NCI-H2107 treated with DMSO at 0.1 percent for 48 hours (cell line): ENCODE measurements around the gene OR4D11.
"Not testable (repeated sequence)": the region's sequence is repeated elsewhere in the genome, so short reads cannot be mapped to it uniquely, and the experiment has no call there.

Experiments
- DNase-seq: peaks from one replicate; lab custom pipeline; 2025; ENCODE audit not compliant: unreplicated experiment; lab: John Stamatoyannopoulos, UW

OR4D11 gene

GRCh38 chr11:59547605-59548308 is 44.4 kb downstream of the OR4D11 start:
- DNase-seq = not testable (repeated sequence)

GRCh38 chr11:59548309-59548656 is 44.9 kb downstream of the OR4D11 start:
- no peak for DNase-seq

GRCh38 chr11:59550368-59550841 is 47.0 kb downstream of the OR4D11 start:
- peak; percentile 82 for DNase-seq

- DNase-seq = peak; percentile 64
Measured at GRCh38 chr11:59550842-59551658, 47.7 kb downstream of the OR4D11 start.

GRCh38 chr11:59551659-59552521 is 48.5 kb downstream of the OR4D11 start:
- no peak for DNase-seq

- DNase-seq = no peak
Measured at GRCh38 chr11:59552844-59553243, 49.5 kb downstream of the OR4D11 start.

- no peak for DNase-seq
Measured at GRCh38 chr11:59553323-59553722, 49.9 kb downstream of the OR4D11 start.
